Measurements from ENCODE around the gene ADORA3. TPM values are rescaled to one million over a fixed set of nuclear protein-coding genes. Genes with fewer than 3 reads are reported as not detected.

ADORA3 gene
- total and polyA plus RNA-seq, 2 of the 4 experiments (the other 2 are of a cell fraction), result not detected

- H2BK15ac ChIP-seq (ENCODE audit: low read depth, low read length), result no peak overlapping the region
- H3K9me1 ChIP-seq (ENCODE audit: insufficient read depth, low read length), result no peaks in the 10 kb centered on the region
- H2BK20ac ChIP-seq (ENCODE audit: low read depth, low read length), result no peak overlapping the region
- H3K4me2 ChIP-seq (ENCODE audit: low read depth, low read length), result no peak overlapping the region
- no peak overlapping the region for H2BK5ac ChIP-seq (ENCODE audit: low read depth, low read length, poor library complexity, severe bottlenecking)
- H3K18ac ChIP-seq (ENCODE audit: low read depth, low read length), result no peak overlapping the region
- BruUV-seq (replicated peaks), result no TSS peak
- intact Hi-C loops (cut with micrococcal nuclease) (no loop called here), dilution Hi-C loops (cut with HindIII; ENCODE audit: low sequenced_read_pairs, unreplicated experiment) (loop anchor here (25.0 kb wide), 1 partner anchor 307 kb away; the partner anchor contains the start of gene DDX20), in situ Hi-C loops (cut with MboI; ENCODE audit: low sequenced_read_pairs) (no loop called here)
- no peak overlapping the region for H3K27ac ChIP-seq (ENCODE audit: insufficient read depth, low read length)
- DNase-seq (no peak), ATAC-seq (ENCODE audit: low read depth) (no peak)
- no peak overlapping the region for H3K23ac ChIP-seq (ENCODE audit: low read depth, low read length)
- no peak overlapping the region for H4K5ac ChIP-seq (ENCODE audit: low read depth, low read length)
- no peak overlapping the region for H3K4me3 ChIP-seq (ENCODE audit: insufficient read depth, low read depth, low read length)
- no peak overlapping the region for H3K9ac ChIP-seq (ENCODE audit: low read depth, low read length)
- H2BK120ac ChIP-seq (ENCODE audit: low read depth, low read length), result no peak overlapping the region
- H3K27me3 ChIP-seq (ENCODE audit: control insufficient read depth, insufficient read depth, low read length), result no peaks in the 10 kb centered on the region
- 0 out of 2 replicates have a peak, but pooled peaks cover 6% of the 10 kb centered on the region for H4K20me1 ChIP-seq (ENCODE audit: insufficient read depth, low read length)
- no peak overlapping the region for H3K56ac ChIP-seq (ENCODE audit: extremely low read depth, insufficient read depth, low read length)
- H3K4me1 ChIP-seq (ENCODE audit: control insufficient read depth, insufficient read depth, low read length), result peaks cover 3% of the 10 kb centered on the region; the same call in 1 of the 2 replicates
- no peak overlapping the region for H4K8ac ChIP-seq (ENCODE audit: low read depth in 2 of 2, low read length in 2 of 2)
- no peak overlapping the region for H2AK9ac ChIP-seq (replicated peaks; ENCODE audit: low read depth, low read length, poor library complexity)
- TF ChIP-seq MAZ (IDR thresholded peaks at IDR 0.05; ENCODE audit: borderline replicate concordance, low read depth, low read length), result no peak
- TF ChIP-seq POLR2A (IDR thresholded peaks at IDR 0.05; ENCODE audit: low read depth, low read length), result no peak
- TF ChIP-seq RFX5 (IDR thresholded peaks at IDR 0.05; ENCODE audit: low read depth, low read length), result no peak
- TF ChIP-seq CTCF (conservative IDR thresholded peaks at IDR 0.05; ENCODE audit: low read depth, low read length), result no peak
- TF ChIP-seq CEBPB (IDR thresholded peaks at IDR 0.05; ENCODE audit: low read depth, low read length), result no peak
- TF ChIP-seq FOS (IDR thresholded peaks at IDR 0.05; ENCODE audit: low read depth, low read length), result no peak
- no peak for TF ChIP-seq SMC3 (IDR thresholded peaks at IDR 0.05; ENCODE audit: low read depth, low read length)
- no peak for TF ChIP-seq ELK1 (IDR thresholded peaks at IDR 0.05; ENCODE audit: borderline replicate concordance, low read depth, low read length)
- TF ChIP-seq USF2 (IDR thresholded peaks at IDR 0.05; ENCODE audit: low read depth, low read length), result no peak
- no peak for TF ChIP-seq RAD21 (IDR thresholded peaks at IDR 0.05; ENCODE audit: low read length)
- no peak for TF ChIP-seq RCOR1 (IDR thresholded peaks at IDR 0.05; ENCODE audit: insufficient replicate concordance, low read length)
- ChIA-PET CTCF (no interaction called here), POLR2A (ENCODE audit: unreplicated experiment) (no interaction called here)
- H4K91ac ChIP-seq (ENCODE audit: insufficient read depth, low read depth, low read length), result no peak overlapping the region
- H3K9me3 ChIP-seq (ENCODE audit: control insufficient read depth, insufficient read depth, low read length), result no peaks in the 10 kb centered on the region
- H3K14ac ChIP-seq (replicated peaks; ENCODE audit: low read depth, low read length), result no peak overlapping the region
- H3K36me3 ChIP-seq (ENCODE audit: control insufficient read depth, insufficient read depth, low read length), result peaks cover 25% of the 10 kb centered on the region
- peaks cover 28 to 42% of the 10 kb centered on the region in 2 experiments for H3K79me1 ChIP-seq (ENCODE audit: low read depth in 1 of 2, low read length in 2 of 2)
- whole genome bisulfite sequencing, 2 experiments (ENCODE audit: extremely low coverage in 2 of 2, insufficient read length in 1 of 2), result no CpG with 5 or more reads among the region's 3 CpGs
- H2AK5ac ChIP-seq (ENCODE audit: low read depth, low read length), result no peak overlapping the region
- H3K4ac ChIP-seq (ENCODE audit: low read depth, low read length), result no peak overlapping the region
- H2AFZ ChIP-seq (replicated peaks; ENCODE audit: low read length, poor library complexity), result no peak overlapping the region
Observed at GRCh38 chr1:111455642-111456031, 47.8 kb downstream of the ADORA3 start.
